Measurements from ENCODE around the gene LRRC75A.
"Not testable (repeated sequence)": the region's sequence is repeated elsewhere in the genome, so short reads cannot be mapped to it uniquely, and the experiment has no call there.

The LRRC75A gene

GRCh38 chr17:16395887-16396286 lies 96.1 kb downstream of the LRRC75A start:
- not testable (repeated sequence) for DNase-seq

- DNase-seq = not testable (repeated sequence)
Observed at GRCh38 chr17:16392491-16392890, 99.5 kb downstream of the LRRC75A start.
